Measurements from ENCODE around the gene EXO1.

Gene EXO1

DNA sequence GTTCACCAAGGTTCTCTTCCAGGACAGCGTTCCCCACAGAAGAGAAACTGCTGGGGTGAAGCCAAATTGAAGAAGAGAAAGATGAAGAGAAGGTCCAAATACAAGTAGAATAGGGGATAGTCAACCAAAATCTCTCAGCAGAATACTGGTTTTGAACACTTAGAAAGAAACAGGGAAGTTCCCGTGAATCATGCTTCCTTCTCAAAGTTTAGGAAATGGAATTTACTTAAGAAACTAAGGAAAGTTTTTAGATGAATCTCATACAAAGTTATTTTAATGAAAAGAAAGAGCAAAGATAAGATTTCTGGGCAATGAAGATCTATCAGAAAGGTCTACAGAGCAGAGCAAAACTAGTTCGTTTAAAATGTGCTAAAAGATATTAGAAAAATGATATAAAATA lies 43.3 kb downstream of the EXO1 start:
- no peaks in the 10 kb centered on the region for H3K27me3 Mint-ChIP-seq (ENCODE audit: low read depth)
- H3K4me1 Mint-ChIP-seq (ENCODE audit: low read depth), result no peaks in the 10 kb centered on the region
- H3K27ac Mint-ChIP-seq, result no peak overlapping the region
- H3K36me3 Mint-ChIP-seq (ENCODE audit: low read depth), result peaks cover 22% of the 10 kb centered on the region
- H3K9me3 Mint-ChIP-seq, result no peaks in the 10 kb centered on the region
- H3K4me3 Mint-ChIP-seq, result no peak overlapping the region

GRCh38 chr1:241894016-241894415 lies 46.0 kb downstream of the EXO1 start:
- Mint-ChIP-seq H3K9me3 (no peaks in the 10 kb centered on the region), H3K36me3 (ENCODE audit: low read depth) (peaks cover 10% of the 10 kb centered on the region), H3K4me3 (no peak overlapping the region), H3K27me3 (ENCODE audit: low read depth) (no peaks in the 10 kb centered on the region), H3K4me1 (ENCODE audit: low read depth) (no peaks in the 10 kb centered on the region), H3K27ac (no peak overlapping the region)

DNA sequence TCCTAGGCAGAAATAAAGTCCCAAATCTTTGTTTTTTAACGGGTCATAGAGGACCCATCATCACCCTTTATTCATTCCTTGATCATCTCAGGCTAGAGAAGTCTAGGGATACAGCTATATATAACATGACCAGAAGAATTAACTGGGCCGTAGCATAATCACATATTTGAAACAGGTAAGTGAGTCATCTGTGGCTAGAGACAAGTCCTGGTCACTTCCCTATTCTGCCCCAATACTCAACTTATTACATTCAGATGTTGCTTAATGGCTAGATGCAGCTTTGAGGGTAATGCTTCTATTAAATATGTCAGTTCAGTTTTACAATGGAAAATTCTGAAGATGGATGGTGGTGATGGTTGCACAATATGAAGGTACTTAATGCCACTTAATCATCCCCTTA lies 47.0 kb downstream of the EXO1 start:
- Mint-ChIP-seq H3K27me3 (ENCODE audit: low read depth) (no peaks in the 10 kb centered on the region), H3K9me3 (no peaks in the 10 kb centered on the region), H3K4me1 (ENCODE audit: low read depth) (no peaks in the 10 kb centered on the region), H3K27ac (no peak overlapping the region), H3K4me3 (no peak overlapping the region), H3K36me3 (ENCODE audit: low read depth) (peaks cover 7% of the 10 kb centered on the region)

DNA sequence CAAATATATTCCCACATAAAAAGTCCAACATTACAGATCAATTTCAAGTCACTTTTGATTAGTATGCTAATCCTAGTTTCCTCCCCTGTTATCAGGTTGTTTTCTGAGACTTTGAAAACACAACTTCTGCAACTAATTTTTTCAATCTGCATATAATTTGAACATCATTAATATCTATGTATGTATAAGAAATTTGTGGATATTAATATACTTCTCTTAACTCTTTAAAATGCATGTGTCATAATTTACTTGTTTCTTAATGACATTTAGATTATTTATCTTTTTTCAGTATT lies 48.6 kb downstream of the EXO1 start:
- Mint-ChIP-seq H3K27me3 (ENCODE audit: low read depth) (no peaks in the 10 kb centered on the region), H3K4me3 (no peak overlapping the region)

DNA sequence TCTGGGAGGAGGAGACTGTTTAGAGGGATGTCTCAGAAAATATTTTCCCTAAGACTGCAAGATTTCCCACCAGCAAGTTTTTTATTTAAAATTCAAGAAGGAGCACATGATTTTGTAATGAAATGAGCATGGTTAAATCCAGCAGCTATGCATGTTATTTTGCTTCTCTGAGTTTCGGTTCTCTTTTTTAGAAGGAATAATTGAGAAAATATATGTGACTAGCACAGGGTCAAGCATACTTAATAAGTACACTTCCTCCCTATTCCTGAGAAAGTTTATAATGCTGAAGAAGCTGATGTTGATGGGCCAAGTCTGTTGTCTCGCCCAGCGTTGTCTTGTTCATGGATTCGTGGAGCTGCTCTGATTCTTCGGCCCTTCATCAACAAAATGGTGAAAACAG lies 51.2 kb downstream of the EXO1 start:
- H3K4me1 Mint-ChIP-seq (ENCODE audit: low read depth), result no peaks in the 10 kb centered on the region
- H3K9me3 Mint-ChIP-seq, result no peaks in the 10 kb centered on the region
- H3K4me3 Mint-ChIP-seq, result no peak overlapping the region
- no peak overlapping the region for H3K27ac Mint-ChIP-seq
- no peaks in the 10 kb centered on the region for H3K36me3 Mint-ChIP-seq (ENCODE audit: low read depth)
- H3K27me3 Mint-ChIP-seq (ENCODE audit: low read depth), result no peaks in the 10 kb centered on the region

More for the DNA sequence above, 48.6 kb downstream of the EXO1 start:
- Mint-ChIP-seq H3K9me3 (no peaks in the 10 kb centered on the region), H3K4me1 (ENCODE audit: low read depth) (no peaks in the 10 kb centered on the region), H3K27ac (no peak overlapping the region), H3K36me3 (ENCODE audit: low read depth) (no peaks in the 10 kb centered on the region)

DNA sequence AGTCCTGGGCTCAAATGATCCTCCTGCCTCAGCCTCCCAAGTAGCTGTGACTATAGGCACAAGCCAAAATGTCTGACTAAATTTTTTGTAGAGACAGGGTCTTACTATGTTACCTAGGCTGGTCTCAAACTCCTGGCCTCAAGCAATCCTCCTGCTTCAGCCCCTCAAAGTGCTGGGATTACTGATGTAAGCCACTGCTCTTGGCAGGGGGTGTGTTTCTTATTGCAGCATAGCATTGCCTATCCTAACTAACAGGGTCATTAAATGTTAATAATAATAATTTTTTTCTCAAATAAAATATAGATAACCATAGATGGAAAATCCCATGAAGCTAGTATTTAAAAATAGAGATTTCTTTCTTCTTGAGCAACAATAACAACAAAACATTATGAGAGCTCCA lies 52.4 kb downstream of the EXO1 start:
- Mint-ChIP-seq H3K4me1 (ENCODE audit: low read depth) (no peaks in the 10 kb centered on the region), H3K36me3 (ENCODE audit: low read depth) (no peaks in the 10 kb centered on the region), H3K9me3 (no peaks in the 10 kb centered on the region), H3K4me3 (no peak overlapping the region), H3K27ac (no peak overlapping the region), H3K27me3 (ENCODE audit: low read depth) (no peaks in the 10 kb centered on the region)

DNA sequence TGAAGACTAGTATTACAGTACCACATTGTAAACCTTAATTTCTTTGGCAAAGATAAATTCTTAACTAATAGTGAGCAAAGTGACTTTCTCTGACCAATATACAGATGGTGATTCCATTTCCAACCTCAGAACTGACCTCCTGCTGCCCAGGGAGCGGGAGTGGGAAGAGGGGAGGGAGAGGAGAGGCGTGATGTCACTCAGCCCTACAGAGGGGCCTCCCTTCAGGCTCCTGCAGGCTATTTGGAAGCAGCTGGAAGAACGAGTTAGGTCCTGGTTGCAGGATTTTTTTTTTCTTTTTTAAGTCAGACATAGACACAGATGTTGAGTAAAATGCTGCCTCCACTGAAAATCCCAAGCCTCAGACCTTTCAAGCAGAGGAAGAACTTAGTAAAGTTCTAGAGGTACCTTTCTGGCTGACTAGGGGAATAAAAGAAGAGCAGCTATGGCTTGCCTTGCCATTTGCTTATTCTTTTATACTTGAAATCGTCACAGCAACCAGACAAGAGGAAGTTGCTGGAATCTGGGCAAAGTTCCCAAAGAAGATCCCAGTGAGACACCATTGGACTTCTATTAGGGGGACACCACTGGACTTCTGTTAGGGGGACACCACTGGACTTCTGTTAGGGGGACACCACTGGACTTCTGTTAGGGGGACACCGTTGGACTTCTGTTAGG lies 54.5 kb downstream of the EXO1 start:
- H3K4me1 Mint-ChIP-seq (ENCODE audit: low read depth), result no peaks in the 10 kb centered on the region
- no peak overlapping the region for H3K4me3 Mint-ChIP-seq
- no peaks in the 10 kb centered on the region for H3K27me3 Mint-ChIP-seq (ENCODE audit: low read depth)
- no peak overlapping the region for H3K27ac Mint-ChIP-seq
- no peaks in the 10 kb centered on the region for H3K9me3 Mint-ChIP-seq
- no peaks in the 10 kb centered on the region for H3K36me3 Mint-ChIP-seq (ENCODE audit: low read depth)

- Mint-ChIP-seq H3K9me3 (no peaks in the 10 kb centered on the region), H3K4me1 (ENCODE audit: low read depth) (no peaks in the 10 kb centered on the region), H3K27me3 (ENCODE audit: low read depth) (no peaks in the 10 kb centered on the region), H3K27ac (peak overlapping the region; percentile 41), H3K4me3 (no peak overlapping the region), H3K36me3 (ENCODE audit: low read depth) (no peaks in the 10 kb centered on the region)
These were observed 68.2 kb downstream of the EXO1 start for GRCh38 chr1:241916196-241916595.

GRCh38 chr1:241917487-241917886 lies 69.5 kb downstream of the EXO1 start:
- Mint-ChIP-seq H3K9me3 (no peaks in the 10 kb centered on the region), H3K4me1 (ENCODE audit: low read depth) (no peaks in the 10 kb centered on the region), H3K36me3 (ENCODE audit: low read depth) (no peaks in the 10 kb centered on the region), H3K27ac (no peak overlapping the region), H3K4me3 (no peak overlapping the region), H3K27me3 (ENCODE audit: low read depth) (no peaks in the 10 kb centered on the region)

DNA sequence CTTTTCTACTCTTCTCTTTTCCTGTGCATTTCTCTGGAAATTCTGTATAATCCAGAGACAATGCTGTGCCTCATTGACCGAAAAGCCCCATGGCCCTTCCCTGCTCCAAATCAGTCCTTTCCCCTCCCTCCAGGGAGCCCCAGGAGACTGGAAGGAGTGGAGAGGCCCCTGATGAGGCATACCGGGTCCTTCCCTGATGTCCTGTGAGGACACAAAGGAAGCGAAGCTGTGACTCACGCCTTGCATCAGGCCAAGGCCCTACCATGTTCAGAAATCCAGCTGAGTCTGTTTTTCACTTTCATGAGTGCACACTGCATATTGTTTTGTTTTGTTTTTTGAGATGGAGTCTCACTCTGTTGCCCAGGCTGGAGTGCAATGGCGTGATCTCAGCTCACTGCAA lies 70.9 kb downstream of the EXO1 start:
- H3K27ac Mint-ChIP-seq, result no peak overlapping the region
- no peaks in the 10 kb centered on the region for H3K27me3 Mint-ChIP-seq (ENCODE audit: low read depth)
- H3K9me3 Mint-ChIP-seq, result no peaks in the 10 kb centered on the region
- no peak overlapping the region for H3K4me3 Mint-ChIP-seq
- no peaks in the 10 kb centered on the region for H3K36me3 Mint-ChIP-seq (ENCODE audit: low read depth)
- no peaks in the 10 kb centered on the region for H3K4me1 Mint-ChIP-seq (ENCODE audit: low read depth)

GRCh38 chr1:241924080-241924808 lies 76.2 kb downstream of the EXO1 start:
- H3K27ac Mint-ChIP-seq, result no peak overlapping the region
- H3K27me3 Mint-ChIP-seq (ENCODE audit: low read depth), result no peaks in the 10 kb centered on the region
- H3K4me3 Mint-ChIP-seq, result no peak overlapping the region
- no peaks in the 10 kb centered on the region for H3K4me1 Mint-ChIP-seq (ENCODE audit: low read depth)
- no peaks in the 10 kb centered on the region for H3K36me3 Mint-ChIP-seq (ENCODE audit: low read depth)
- no peaks in the 10 kb centered on the region for H3K9me3 Mint-ChIP-seq

GRCh38 chr1:241926141-241926540 lies 78.1 kb downstream of the EXO1 start:
- no peak overlapping the region for H3K27ac Mint-ChIP-seq

GRCh38 chr1:241927321-241927720 lies 79.3 kb downstream of the EXO1 start:
- H3K27ac Mint-ChIP-seq, result no peak overlapping the region

More at GRCh38 chr1:241926141-241926540, 78.1 kb downstream of the EXO1 start:
- no peaks in the 10 kb centered on the region for H3K4me1 Mint-ChIP-seq (ENCODE audit: low read depth)
- H3K36me3 Mint-ChIP-seq (ENCODE audit: low read depth), result no peaks in the 10 kb centered on the region
- H3K27me3 Mint-ChIP-seq (ENCODE audit: low read depth), result no peaks in the 10 kb centered on the region
- no peaks in the 10 kb centered on the region for H3K9me3 Mint-ChIP-seq
- H3K4me3 Mint-ChIP-seq, result no peak overlapping the region

GRCh38 chr1:241932845-241933244 lies 84.8 kb downstream of the EXO1 start:
- Mint-ChIP-seq H3K27me3 (ENCODE audit: low read depth) (peaks cover 11% of the 10 kb centered on the region), H3K4me3 (no peak overlapping the region), H3K36me3 (ENCODE audit: low read depth) (no peaks in the 10 kb centered on the region), H3K4me1 (ENCODE audit: low read depth) (no peaks in the 10 kb centered on the region), H3K27ac (no peak overlapping the region), H3K9me3 (no peaks in the 10 kb centered on the region)

More at GRCh38 chr1:241927321-241927720, 79.3 kb downstream of the EXO1 start:
- H3K9me3 Mint-ChIP-seq, result no peaks in the 10 kb centered on the region
- H3K36me3 Mint-ChIP-seq (ENCODE audit: low read depth), result no peaks in the 10 kb centered on the region
- no peaks in the 10 kb centered on the region for H3K4me1 Mint-ChIP-seq (ENCODE audit: low read depth)
- no peaks in the 10 kb centered on the region for H3K27me3 Mint-ChIP-seq (ENCODE audit: low read depth)
- H3K4me3 Mint-ChIP-seq, result no peak overlapping the region

DNA sequence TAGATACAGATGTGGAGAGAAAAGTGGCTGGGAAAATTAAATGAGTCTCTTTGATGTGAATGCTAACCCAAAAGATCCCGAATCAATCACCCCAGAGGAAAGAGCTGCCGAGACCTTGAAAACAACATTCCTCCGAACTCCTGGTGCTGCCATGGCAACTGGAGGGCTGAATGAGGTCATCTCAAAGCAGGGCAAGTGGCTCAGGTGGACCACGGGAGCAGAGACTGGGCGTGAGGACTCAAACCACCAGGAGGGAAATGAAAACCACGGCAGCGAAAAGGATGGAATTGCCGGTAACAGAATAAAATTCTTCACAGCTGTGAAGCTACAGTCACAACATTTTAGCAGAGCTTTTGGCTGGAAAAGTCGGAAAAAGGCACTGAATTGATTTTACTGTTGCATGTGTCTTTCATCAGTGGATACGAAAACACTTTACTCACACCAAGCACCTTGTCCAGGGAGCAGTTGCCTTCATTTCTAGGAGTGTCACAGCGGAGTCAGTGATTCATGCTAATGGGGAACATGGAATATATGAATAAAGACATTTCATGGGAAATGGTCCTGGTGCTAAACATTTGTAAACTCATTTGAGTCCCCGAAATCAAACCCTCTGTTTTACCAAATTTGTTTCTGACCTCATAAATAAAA lies 86.3 kb downstream of the EXO1 start:
- Mint-ChIP-seq H3K27me3 (ENCODE audit: low read depth) (peaks cover 11% of the 10 kb centered on the region), H3K9me3 (no peaks in the 10 kb centered on the region), H3K4me3 (no peak overlapping the region), H3K36me3 (ENCODE audit: low read depth) (no peaks in the 10 kb centered on the region), H3K27ac (no peak overlapping the region), H3K4me1 (ENCODE audit: low read depth) (no peaks in the 10 kb centered on the region)
